Keratinocyte (primary cell): ENCODE measurements around the gene EPB41L2.

Experiments used
- CTCF ChIP-seq, 3 experiments: IDR thresholded peaks in 1 of 3; conservative IDR thresholded peaks in 1 of 3; optimal IDR thresholded peaks in 1 of 3; 2 replicates in 2 of 3; 3 replicates in 1 of 3; pipeline versions ENCODE3 to v1.5.1; 2011; ENCODE audit warnings: low read length in 3 of 3, mild to moderate bottlenecking in 3 of 3, moderate library complexity in 2 of 3, control low read depth in 1 of 3, inconsistent platforms in 1 of 3; ENCODE audit not compliant: insufficient read depth in 2 of 3; ENCODE audit errors: extremely low read depth in 1 of 3
- EZH2 ChIP-seq: IDR thresholded peaks from one replicate; pipeline ENCODE4 v1.6.1; 2012; ENCODE audit warnings: inconsistent platforms, mild to moderate bottlenecking, low read length, moderate library complexity

DNA sequence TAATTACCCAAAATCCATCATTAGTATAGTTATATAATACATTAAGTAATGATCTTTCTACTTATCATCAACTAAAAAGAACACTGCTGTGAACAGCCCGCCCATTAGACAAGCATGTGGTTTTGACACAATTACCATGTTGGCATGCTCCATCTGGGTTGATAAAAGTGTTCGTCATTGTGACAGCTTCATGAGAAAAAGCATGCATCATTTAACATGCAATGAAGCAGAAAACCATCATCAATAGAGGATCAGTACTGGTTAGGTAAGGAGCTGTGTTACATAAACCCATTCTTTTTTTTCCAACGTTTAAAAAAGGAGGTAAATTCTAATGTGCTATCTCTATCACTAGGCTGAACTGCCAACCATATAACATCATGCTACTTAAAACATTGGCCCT is 101.9 kb downstream of the EPB41L2 start:
- TF ChIP-seq CTCF (optimal IDR thresholded peaks at IDR 0.05 in 1 of 3, IDR thresholded peaks at IDR 0.05 in 1 of 3, conservative IDR thresholded peaks at IDR 0.05 in 1 of 3; ENCODE audit: extremely low read depth in 1 of 3, insufficient read depth in 2 of 3, low read length in 3 of 3) (no peak), EZH2 (no peak)
